Adrenal gland (tissue), 5 donors: ENCODE measurements around the gene KCTD13.
"Not testable (repeated sequence)": the region's sequence is repeated elsewhere in the genome, so short reads cannot be mapped to it uniquely, and the experiment has no call there.

Experiments
- CTCF ChIP-seq, 6 experiments: fragments of 450-650 bp in 4 of 6; fragments of 200-600 bp in 2 of 6; sonication (generic) in 1 of 6; IDR thresholded peaks; 1 replicate in 5 of 6; 2 replicates in 1 of 6; pipeline versions ENCODE4 v1.5.1 to v1.8.0; 2016 to 2021; ENCODE audit warnings: antibody characterized with exemption in 6 of 6, mild to moderate bottlenecking in 2 of 6, moderate library complexity in 1 of 6
- POLR2A ChIP-seq, 2 donors: fragments of 450-650 bp; IDR thresholded peaks; one replicate each; pipeline ENCODE4 v1.6.1; 2017; ENCODE audit warnings: antibody characterized with exemption in 2 of 2, mild to moderate bottlenecking in 2 of 2, moderate library complexity in 1 of 2
- donor health status: DM: no; HTN: no; CAD: no.

- TF ChIP-seq CTCF, POLR2A (IDR thresholded peaks at IDR 0.05): not testable (repeated sequence)
Observed at GRCh38 chr16:29931750-29932149, 5.7 kb upstream of the KCTD13 start.
